HL-60 (cell line): ENCODE data around the gene ATG16L1.

ENCODE experiments used
- DNase-seq, 2 experiments: peaks; one replicate each; pipeline ENCODE4 v3.0.0-alpha.2; 2010 to 2020; ENCODE audit warnings: low read depth in 1 of 2, low spot score in 1 of 2
- H3K27ac ChIP-seq: fragments of 250-450 bp; sonication (Bioruptor Pico); replicated peaks from 2 replicates; pipeline ENCODE4 v1.5.1; 2020; ENCODE audit warnings: mild to moderate bottlenecking, moderate library complexity
- H3K27me3 ChIP-seq: fragments of 250-450 bp; sonication (Bioruptor Pico); 2 replicates; pipeline ENCODE4 v1.5.1; 2021; ENCODE audit warnings: mild to moderate bottlenecking, moderate library complexity; ENCODE audit not compliant: insufficient read depth, poor library complexity, severe bottlenecking
- H3K4me3 ChIP-seq: replicated peaks from 2 replicates; pipeline ENCODE4 v1.5.1; 2011; ENCODE audit warnings: mild to moderate bottlenecking, control low read depth, low read length; ENCODE audit not compliant: insufficient read depth
- GABPA ChIP-seq: IDR thresholded peaks from 2 replicates; pipeline ENCODE4 v1.6.1; 2012; ENCODE audit warnings: low read depth
- POLR2AphosphoS5 ChIP-seq: IDR thresholded peaks from 2 replicates; pipeline ENCODE4 v1.6.1; 2012; ENCODE audit warnings: low read depth
- REST ChIP-seq: IDR thresholded peaks from 2 replicates; pipeline ENCODE4 v1.6.1; 2012; ENCODE audit warnings: low read depth; ENCODE audit not compliant: insufficient replicate concordance
- SPI1 ChIP-seq: IDR thresholded peaks from 2 replicates; pipeline ENCODE4 v1.6.1; 2012; ENCODE audit warnings: low read depth, mild to moderate bottlenecking, borderline replicate concordance
- TF ChIP-seq, protein P1 (sequence below): IDR thresholded peaks from one replicate; pipeline ENCODE4 v1.5.1; 2011; ENCODE audit warnings: low read length, control low read depth, inconsistent platforms; ENCODE audit not compliant: insufficient read depth

ATG16L1 gene

GRCh38 chr2:233247744-233248143, 3.7 kb upstream of the ATG16L1 start:
- H3K4me3 ChIP-seq, result no peak overlapping the region
- no peak for TF ChIP-seq REST
- no peak for TF ChIP-seq GABPA
- TF ChIP-seq, protein P1, sequence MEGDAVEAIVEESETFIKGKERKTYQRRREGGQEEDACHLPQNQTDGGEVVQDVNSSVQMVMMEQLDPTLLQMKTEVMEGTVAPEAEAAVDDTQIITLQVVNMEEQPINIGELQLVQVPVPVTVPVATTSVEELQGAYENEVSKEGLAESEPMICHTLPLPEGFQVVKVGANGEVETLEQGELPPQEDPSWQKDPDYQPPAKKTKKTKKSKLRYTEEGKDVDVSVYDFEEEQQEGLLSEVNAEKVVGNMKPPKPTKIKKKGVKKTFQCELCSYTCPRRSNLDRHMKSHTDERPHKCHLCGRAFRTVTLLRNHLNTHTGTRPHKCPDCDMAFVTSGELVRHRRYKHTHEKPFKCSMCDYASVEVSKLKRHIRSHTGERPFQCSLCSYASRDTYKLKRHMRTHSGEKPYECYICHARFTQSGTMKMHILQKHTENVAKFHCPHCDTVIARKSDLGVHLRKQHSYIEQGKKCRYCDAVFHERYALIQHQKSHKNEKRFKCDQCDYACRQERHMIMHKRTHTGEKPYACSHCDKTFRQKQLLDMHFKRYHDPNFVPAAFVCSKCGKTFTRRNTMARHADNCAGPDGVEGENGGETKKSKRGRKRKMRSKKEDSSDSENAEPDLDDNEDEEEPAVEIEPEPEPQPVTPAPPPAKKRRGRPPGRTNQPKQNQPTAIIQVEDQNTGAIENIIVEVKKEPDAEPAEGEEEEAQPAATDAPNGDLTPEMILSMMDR, result no peak
- TF ChIP-seq SPI1, result no peak
- no peak for TF ChIP-seq POLR2AphosphoS5
- no peak overlapping the region for H3K27ac ChIP-seq
- no peaks in the 10 kb centered on the region for H3K27me3 ChIP-seq
- no peak for DNase-seq

DNA sequence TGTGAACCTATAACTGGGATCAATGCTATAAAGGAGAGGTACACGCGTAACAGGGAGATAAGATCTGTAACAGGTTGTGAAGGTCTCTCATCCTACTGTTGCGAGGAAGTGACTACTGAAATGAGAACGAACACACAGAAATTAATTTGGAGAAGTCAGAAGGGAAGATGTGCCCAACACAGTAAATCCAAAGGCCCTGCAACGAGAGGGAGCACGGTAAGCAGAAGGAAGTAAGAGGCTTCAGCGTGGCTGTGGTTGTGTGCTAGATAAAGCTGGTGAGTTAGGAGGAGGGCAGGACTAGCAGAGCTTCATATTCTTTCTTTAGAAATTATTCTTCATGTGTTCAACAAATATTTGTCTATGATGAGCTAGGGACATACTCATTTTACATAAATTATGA, 2.5 kb upstream of the ATG16L1 start:
- H3K27ac ChIP-seq, result peak overlapping the region; percentile 78
- H3K27me3 ChIP-seq, result no peaks in the 10 kb centered on the region
- H3K4me3 ChIP-seq, result no peak overlapping the region
- DNase-seq, result peak in 1 of 2 experiments; percentile 87
- TF ChIP-seq GABPA, result no peak
- TF ChIP-seq, protein P1, result no peak
- TF ChIP-seq SPI1, result peak; percentile 72; the same call in 1 of the 2 replicates
- TF ChIP-seq REST, result peak; percentile 16
- 0 out of 2 replicates have a peak, but pooled peaks have one; percentile 36 for TF ChIP-seq POLR2AphosphoS5

GRCh38 chr2:233250568-233250967, 905 bp upstream of the ATG16L1 start:
- Histone ChIP-seq H3K27ac (peak overlapping the region; percentile 78), H3K27me3 (no peaks in the 10 kb centered on the region)

More at GRCh38 chr2:233250568-233250967, 905 bp upstream of the ATG16L1 start:
- no peak for DNase-seq
- H3K4me3 ChIP-seq, result no peak overlapping the region
- TF ChIP-seq GABPA (no peak), SPI1 (no peak), REST (no peak), POLR2AphosphoS5 (no peak)
- TF ChIP-seq, protein P1, result no peak
